Activated CD4-positive, alpha-beta memory T cell treated with anti-CD3 and anti-CD28 coated beads, Interleukin-2, amount 10 ng/mL, durations not matched to agents 7 days and 5 days (primary cell): Measurements from ENCODE around the gene RASSF5. TPM values are rescaled to one million over a fixed set of nuclear protein-coding genes. Genes with fewer than 3 reads are reported as not detected.

ENCODE experiments used
- CTCF ChIA-PET: fragments of 350-600 bp; sonication (Branson Sonifier 250); formaldehyde crosslinking; loops from one replicate; lab custom pipeline; 2021; ENCODE audit warnings: antibody characterized with exemption, inconsistent platforms; lab: Charles Lee
- POLR2A ChIA-PET: fragments of 350-600 bp; sonication (Branson Sonifier 250); formaldehyde crosslinking; loops from one replicate; lab custom pipeline; 2021; ENCODE audit warnings: antibody characterized with exemption; lab: Charles Lee
- DNase-seq: peaks from one replicate; pipeline ENCODE4 v3.0.0-alpha.2; 2020
- H3K27ac Mint-ChIP-seq: one replicate; pipeline ENCODE4 v1.8.0; 2021; ENCODE audit warnings: mild to moderate bottlenecking, mixed read lengths
- H3K27me3 Mint-ChIP-seq: one replicate; pipeline ENCODE4 v1.8.0; 2021; ENCODE audit warnings: mixed read lengths
- H3K36me3 Mint-ChIP-seq: one replicate; pipeline ENCODE4 v1.8.0; 2021; ENCODE audit warnings: low read depth, mixed read lengths
- H3K4me1 Mint-ChIP-seq: one replicate; pipeline ENCODE4 v1.8.0; 2021; ENCODE audit warnings: mixed read lengths
- H3K4me3 Mint-ChIP-seq: one replicate; pipeline ENCODE4 v1.8.0; 2021; ENCODE audit warnings: mild to moderate bottlenecking, mixed read lengths
- H3K9me3 Mint-ChIP-seq: one replicate; pipeline ENCODE4 v1.8.0; 2021; ENCODE audit warnings: mixed read lengths
- total RNA-seq, 2 experiments: library from RNA; stranded (reverse); gene quantifications; one replicate each; pipeline ENCODE4 v1.2.3, GENCODE V29; 2021

The RASSF5 gene
- total RNA-seq, 2 experiments from 2014 or later: 213 to 216 TPM

- Mint-ChIP-seq H3K9me3 (no peaks in the 10 kb centered on the region), H3K4me1 (peaks cover 9% of the 10 kb centered on the region), H3K36me3 (no peaks in the 10 kb centered on the region), H3K27ac (no peak overlapping the region), H3K27me3 (peaks cover 2% of the 10 kb centered on the region), H3K4me3 (no peak overlapping the region)
- ChIA-PET CTCF (interaction anchor here (0.7 to 7.9 kb wide), 7 partner anchors 12 to 124 kb away, joined by 3 to 235 read pairs (median 6); no protein-coding TSS in a partner anchor), POLR2A (interaction anchor here (1.2 to 1.7 kb wide), 5 partner anchors 12 to 72 kb away, joined by 3 to 6 read pairs (median 4); partner anchors contain the start of gene EIF2D)
- DNase-seq: no peak
These were observed 32.9 kb downstream of the RASSF5 start for GRCh38 chr1:206540044-206540780.

- peaks cover 15% of the 10 kb centered on the region for H3K4me1 Mint-ChIP-seq
- H3K27me3 Mint-ChIP-seq: no peaks in the 10 kb centered on the region
- H3K27ac Mint-ChIP-seq: no peak overlapping the region
- no peak for DNase-seq
- POLR2A ChIA-PET: interaction anchor here (1.2 to 1.7 kb wide), 3 partner anchors 15 to 39 kb away, joined by 4 to 6 read pairs (median 4); no protein-coding TSS in a partner anchor
- no peak overlapping the region for H3K4me3 Mint-ChIP-seq
- CTCF ChIA-PET: interaction anchor here (0.7 to 7.9 kb wide), 7 partner anchors 11 to 123 kb away, joined by 3 to 235 read pairs (median 6); no protein-coding TSS in a partner anchor
- no peaks in the 10 kb centered on the region for H3K36me3 Mint-ChIP-seq
- H3K9me3 Mint-ChIP-seq: no peaks in the 10 kb centered on the region
These were observed 34.0 kb downstream of the RASSF5 start for GRCh38 chr1:206541236-206541833.

GRCh38 chr1:206544562-206545257, 37.4 kb downstream of the RASSF5 start:
- H3K4me1 Mint-ChIP-seq: peaks cover 17% of the 10 kb centered on the region
- POLR2A ChIA-PET: interaction anchor here (0.5 to 3.3 kb wide), 15 partner anchors 9 to 46 kb away, joined by 3 to 31 read pairs (median 4); no protein-coding TSS in a partner anchor
- CTCF ChIA-PET: interaction anchor here (0.6 to 7.9 kb wide), 43 partner anchors 7 to 1371 kb away, joined by 3 to 235 read pairs (median 7); partner anchors contain the start of genes DYRK3, EIF2D, IKBKE and RASSF5
- peak; percentile 83 for DNase-seq
- H3K4me3 Mint-ChIP-seq: no peak overlapping the region
- no peak overlapping the region for H3K27ac Mint-ChIP-seq
- H3K27me3 Mint-ChIP-seq: no peaks in the 10 kb centered on the region
- H3K36me3 Mint-ChIP-seq: no peaks in the 10 kb centered on the region
- H3K9me3 Mint-ChIP-seq: no peaks in the 10 kb centered on the region

- CTCF ChIA-PET: interaction anchor here (0.6 to 7.9 kb wide), 45 partner anchors 9 to 1371 kb away, joined by 3 to 235 read pairs (median 6); partner anchors contain the start of genes DYRK3, EIF2D, IKBKE and RASSF5
- no peak overlapping the region for H3K27ac Mint-ChIP-seq
- H3K36me3 Mint-ChIP-seq: no peaks in the 10 kb centered on the region
- H3K27me3 Mint-ChIP-seq: no peaks in the 10 kb centered on the region
- no peak overlapping the region for H3K4me3 Mint-ChIP-seq
- no peaks in the 10 kb centered on the region for H3K9me3 Mint-ChIP-seq
- H3K4me1 Mint-ChIP-seq: peaks cover 18% of the 10 kb centered on the region
- DNase-seq: no peak
- POLR2A ChIA-PET: interaction anchor here (0.7 to 3.3 kb wide), 11 partner anchors 8 to 38 kb away, joined by 3 to 31 read pairs (median 4); no protein-coding TSS in a partner anchor
These were observed 38.0 kb downstream of the RASSF5 start for GRCh38 chr1:206545351-206545750.

- Mint-ChIP-seq H3K4me3 (no peak overlapping the region), H3K27ac (no peak overlapping the region), H3K4me1 (peaks cover 32% of the 10 kb centered on the region), H3K36me3 (no peaks in the 10 kb centered on the region), H3K9me3 (no peaks in the 10 kb centered on the region), H3K27me3 (no peaks in the 10 kb centered on the region)
- DNase-seq: no peak
- CTCF ChIA-PET: interaction anchor here (2.8 to 7.9 kb wide), 4 partner anchors 10 to 77 kb away, joined by 14 to 235 read pairs (median 85); partner anchors contain the start of gene IKBKE
- POLR2A ChIA-PET: interaction anchor here (1.2 to 3.3 kb wide), 6 partner anchors 9 to 42 kb away, joined by 3 to 31 read pairs (median 16); no protein-coding TSS in a partner anchor
These were observed 39.8 kb downstream of the RASSF5 start for GRCh38 chr1:206547104-206547503.

- H3K4me1 Mint-ChIP-seq: peaks cover 54% of the 10 kb centered on the region
- H3K27ac Mint-ChIP-seq: no peak overlapping the region
- no peaks in the 10 kb centered on the region for H3K9me3 Mint-ChIP-seq
- ChIA-PET CTCF (interaction anchor here (1.2 to 23.3 kb wide), 3 partner anchors 12 to 114 kb away, joined by 3 to 524 read pairs (median 32); no protein-coding TSS in a partner anchor), POLR2A (interaction anchor here (2.2 to 24.6 kb wide), 2 partner anchors 10 to 25 kb away, joined by 16 to 1193 read pairs; no protein-coding TSS in a partner anchor)
- H3K36me3 Mint-ChIP-seq: no peaks in the 10 kb centered on the region
- H3K27me3 Mint-ChIP-seq: no peaks in the 10 kb centered on the region
- no peak for DNase-seq
- no peak overlapping the region for H3K4me3 Mint-ChIP-seq
These were observed 43.1 kb downstream of the RASSF5 start for GRCh38 chr1:206550446-206550845.

GRCh38 chr1:206551296-206551985, 44.1 kb downstream of the RASSF5 start:
- Mint-ChIP-seq H3K27me3 (no peaks in the 10 kb centered on the region), H3K36me3 (no peaks in the 10 kb centered on the region), H3K4me1 (peaks cover 60% of the 10 kb centered on the region), H3K27ac (peak overlapping the region; percentile 86), H3K4me3 (no peak overlapping the region), H3K9me3 (no peaks in the 10 kb centered on the region)
- no peak for DNase-seq
- ChIA-PET CTCF (interaction anchor here (0.6 to 23.3 kb wide), 16 partner anchors 8 to 183 kb away, joined by 3 to 524 read pairs (median 5); partner anchors contain the start of genes DYRK3, EIF2D and IKBKE), POLR2A (interaction anchor here (0.9 to 24.6 kb wide), 9 partner anchors 9 to 86 kb away, joined by 3 to 1193 read pairs (median 4); partner anchors contain the start of genes EIF2D and IKBKE)

GRCh38 chr1:206551986-206552326, 44.6 kb downstream of the RASSF5 start:
- Mint-ChIP-seq H3K4me3 (peak overlapping the region; percentile 57), H3K9me3 (no peaks in the 10 kb centered on the region), H3K36me3 (no peaks in the 10 kb centered on the region), H3K4me1 (peaks cover 62% of the 10 kb centered on the region), H3K27me3 (no peaks in the 10 kb centered on the region), H3K27ac (peak overlapping the region; percentile 86)
- POLR2A ChIA-PET: interaction anchor here (0.9 to 24.6 kb wide), 9 partner anchors 8 to 86 kb away, joined by 3 to 1193 read pairs (median 4); partner anchors contain the start of genes EIF2D and IKBKE
- peak; percentile 88 for DNase-seq
- CTCF ChIA-PET: interaction anchor here (0.6 to 23.3 kb wide), 18 partner anchors 8 to 183 kb away, joined by 3 to 524 read pairs (median 4); partner anchors contain the start of genes DYRK3, EIF2D and IKBKE

- no peak for DNase-seq
- CTCF ChIA-PET: interaction anchor here (0.6 to 23.3 kb wide), 11 partner anchors 9 to 110 kb away, joined by 3 to 524 read pairs (median 6); no protein-coding TSS in a partner anchor
- H3K36me3 Mint-ChIP-seq: peaks cover 19% of the 10 kb centered on the region
- H3K4me1 Mint-ChIP-seq: peaks cover 60% of the 10 kb centered on the region
- no peaks in the 10 kb centered on the region for H3K27me3 Mint-ChIP-seq
- no peaks in the 10 kb centered on the region for H3K9me3 Mint-ChIP-seq
- peak overlapping the region; percentile 22 for H3K27ac Mint-ChIP-seq
- POLR2A ChIA-PET: interaction anchor here (1.0 to 24.6 kb wide), 5 partner anchors 9 to 84 kb away, joined by 3 to 1193 read pairs (median 5); partner anchors contain the start of genes EIF2D and IKBKE
- no peak overlapping the region for H3K4me3 Mint-ChIP-seq
These were observed 46.9 kb downstream of the RASSF5 start for GRCh38 chr1:206554211-206554610.

GRCh38 chr1:206554701-206555472, 47.6 kb downstream of the RASSF5 start:
- Mint-ChIP-seq H3K27ac (peak overlapping the region; percentile 94), H3K4me3 (peak overlapping the region; percentile 92), H3K27me3 (no peaks in the 10 kb centered on the region), H3K36me3 (peaks cover 26% of the 10 kb centered on the region), H3K9me3 (no peaks in the 10 kb centered on the region), H3K4me1 (peaks cover 62% of the 10 kb centered on the region)
- CTCF ChIA-PET: interaction anchor here (0.9 to 23.3 kb wide), 15 partner anchors 10 to 109 kb away, joined by 3 to 524 read pairs (median 7); partner anchors contain the start of genes DYRK3 and EIF2D
- DNase-seq: no peak
- POLR2A ChIA-PET: interaction anchor here (0.7 to 24.6 kb wide), 10 partner anchors 9 to 85 kb away, joined by 3 to 1193 read pairs (median 6); partner anchors contain the start of genes EIF2D and RASSF5
